ENCODE results near the gene BRD9.
"Not testable (repeated sequence)": the region's sequence is repeated elsewhere in the genome, so short reads cannot be mapped to it uniquely, and the experiment has no call there.

The BRD9 gene

DNA sequence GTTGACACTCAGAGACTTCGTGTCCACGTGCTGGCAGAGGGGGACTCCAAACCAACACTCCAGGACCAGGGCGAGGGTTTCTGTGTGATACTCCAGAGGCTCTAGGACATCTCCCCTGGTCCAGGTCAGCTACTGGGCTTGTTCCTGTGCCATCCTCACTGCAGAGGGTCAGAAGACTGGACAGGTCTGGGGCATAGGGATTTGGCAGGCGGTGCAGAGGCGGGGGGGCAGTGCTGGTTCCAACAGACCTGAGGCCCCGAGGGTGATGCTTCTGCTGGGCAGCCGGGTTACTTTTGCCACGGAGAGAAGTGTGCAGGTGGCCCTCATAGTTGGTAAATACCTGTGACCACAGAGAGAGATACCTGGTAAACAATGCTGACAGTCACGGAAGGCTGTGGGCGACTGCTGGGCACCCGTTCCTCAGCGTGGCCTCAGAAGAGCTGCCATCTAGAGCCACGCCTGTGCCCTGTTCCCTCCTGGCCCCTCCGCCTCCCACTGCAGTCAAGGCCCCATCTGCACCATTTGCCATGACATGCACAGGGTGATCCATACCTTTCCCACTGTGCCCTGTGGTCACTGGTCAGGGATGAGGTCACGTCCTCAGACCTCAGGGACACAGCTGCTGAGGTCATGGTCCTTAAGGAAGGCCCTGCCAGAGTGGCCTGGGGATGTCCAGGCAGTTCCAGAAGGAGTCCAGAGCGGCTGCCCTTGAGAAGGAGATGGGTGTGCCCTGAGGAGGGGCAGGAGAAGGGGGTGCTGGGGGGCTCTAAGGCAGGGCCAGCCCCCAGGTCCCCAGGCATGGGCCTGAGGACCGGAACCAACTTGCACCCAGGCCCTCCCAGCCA is 30.1 kb upstream of the BRD9 start:
- DNase-seq = no peak

DNA sequence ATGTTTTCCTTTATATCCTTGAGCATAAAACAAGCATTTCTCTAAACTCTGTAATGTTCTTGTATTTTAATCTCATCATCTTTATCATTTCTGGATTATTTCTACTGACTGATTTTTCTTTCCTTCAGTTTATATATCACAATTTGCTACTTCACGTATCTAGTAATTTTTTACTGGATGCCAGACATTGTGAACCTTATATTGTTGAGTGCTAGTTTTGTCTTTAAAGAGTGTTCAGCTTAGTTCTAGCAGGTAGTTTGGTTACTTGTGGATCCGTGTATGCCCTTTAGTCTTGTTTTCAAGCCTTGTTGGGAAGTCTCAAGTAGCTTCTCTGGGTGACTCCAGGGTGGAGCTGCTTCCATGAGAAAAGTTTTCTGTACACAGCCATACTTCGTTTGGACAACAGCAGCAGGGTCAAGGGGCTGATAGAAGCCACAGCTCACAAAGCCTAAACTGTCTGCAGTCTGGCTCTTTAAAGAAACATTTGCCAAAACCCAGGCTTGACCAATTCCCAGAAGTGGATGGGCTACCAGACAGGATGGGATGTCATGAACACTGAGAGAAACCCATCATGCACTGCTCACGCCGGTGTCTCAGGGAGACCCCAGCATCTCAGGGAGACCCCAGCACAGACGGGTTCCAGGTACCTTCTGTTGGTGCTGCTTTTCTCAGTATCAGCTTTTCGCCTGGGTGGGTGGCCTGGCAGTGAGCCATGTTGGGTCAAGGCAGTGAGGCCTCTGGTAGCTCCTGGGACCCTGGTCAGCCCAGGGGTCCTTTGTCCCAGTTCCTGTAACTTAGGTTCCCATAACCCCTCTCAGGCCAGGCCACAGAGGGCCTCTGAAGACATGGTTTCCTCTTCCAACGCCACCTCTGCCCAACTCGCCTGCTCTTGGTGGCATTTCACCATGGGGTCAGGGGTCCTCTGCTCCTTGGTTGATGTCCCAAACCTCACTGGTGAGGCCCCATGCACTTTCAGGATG is 29.1 kb upstream of the BRD9 start:
- no peak for DNase-seq

DNA sequence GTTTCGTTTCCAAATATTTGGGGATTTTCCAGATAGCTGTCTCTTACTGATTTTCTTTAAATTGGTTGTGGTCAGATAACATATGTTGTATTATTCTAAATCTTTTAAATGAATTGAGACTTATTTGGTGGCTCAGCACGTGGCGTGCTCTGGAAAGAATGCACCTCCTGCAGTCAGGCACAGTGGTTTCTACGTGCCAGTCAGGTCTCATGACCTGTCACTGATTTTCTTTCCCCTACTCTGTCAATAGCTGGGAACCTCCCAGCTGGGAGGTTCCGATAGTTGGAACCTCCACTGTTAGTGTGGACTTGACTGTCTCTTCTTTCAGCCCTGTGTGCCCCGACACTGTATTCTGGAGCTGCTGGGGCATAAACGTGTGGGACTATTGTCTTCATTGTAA is 27.7 kb upstream of the BRD9 start:
- no peak for DNase-seq

DNA sequence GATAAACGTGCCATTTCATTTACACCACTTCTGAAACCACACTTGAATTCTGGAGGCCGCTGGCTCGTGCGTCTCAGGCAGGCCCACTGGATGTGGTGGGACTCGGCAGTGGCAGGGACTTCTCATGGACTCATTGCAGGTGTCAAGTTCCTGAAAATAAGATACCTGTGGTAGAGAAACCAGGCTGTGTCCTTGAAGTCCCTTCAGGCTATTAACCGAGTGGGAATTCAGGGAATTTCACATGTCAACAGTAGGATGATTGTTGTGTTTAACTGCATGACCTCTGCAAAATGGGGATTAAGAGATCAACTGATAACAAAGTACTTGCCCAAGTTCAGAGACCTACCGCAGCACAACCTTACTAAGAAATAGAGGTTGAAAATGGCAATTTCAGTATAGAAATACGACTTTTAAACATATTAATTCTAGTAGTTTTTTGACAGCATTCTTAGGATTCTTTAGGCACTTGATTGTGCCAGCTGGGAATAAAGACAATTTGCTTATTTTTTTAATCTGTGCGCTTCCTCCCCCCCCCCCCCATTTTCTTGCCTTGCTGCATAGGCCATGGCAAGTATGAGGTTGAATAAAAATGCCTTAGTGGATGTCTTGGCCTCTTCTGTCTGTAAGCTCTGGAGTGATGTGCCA is 26.9 kb upstream of the BRD9 start:
- no peak for DNase-seq

DNA sequence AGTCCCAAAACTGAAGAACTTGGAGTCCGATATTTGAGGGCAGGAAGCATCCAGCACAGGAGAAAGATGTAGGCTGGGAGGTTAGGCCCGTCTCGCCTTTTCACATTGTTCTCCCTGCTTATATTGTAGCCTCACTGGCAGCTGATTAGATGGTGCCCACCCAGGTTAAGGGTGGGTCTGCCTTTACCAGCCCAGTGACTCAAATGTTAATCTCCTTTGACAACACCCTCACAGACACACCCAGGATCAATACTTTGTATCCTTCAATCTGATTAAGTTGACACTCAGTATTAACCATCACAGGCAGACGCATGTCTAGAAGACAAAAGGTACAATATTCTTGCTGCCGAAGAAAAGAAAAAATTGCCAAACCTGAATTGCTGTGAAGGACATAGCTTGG is 26.1 kb upstream of the BRD9 start:
- not testable (repeated sequence) for DNase-seq

DNA sequence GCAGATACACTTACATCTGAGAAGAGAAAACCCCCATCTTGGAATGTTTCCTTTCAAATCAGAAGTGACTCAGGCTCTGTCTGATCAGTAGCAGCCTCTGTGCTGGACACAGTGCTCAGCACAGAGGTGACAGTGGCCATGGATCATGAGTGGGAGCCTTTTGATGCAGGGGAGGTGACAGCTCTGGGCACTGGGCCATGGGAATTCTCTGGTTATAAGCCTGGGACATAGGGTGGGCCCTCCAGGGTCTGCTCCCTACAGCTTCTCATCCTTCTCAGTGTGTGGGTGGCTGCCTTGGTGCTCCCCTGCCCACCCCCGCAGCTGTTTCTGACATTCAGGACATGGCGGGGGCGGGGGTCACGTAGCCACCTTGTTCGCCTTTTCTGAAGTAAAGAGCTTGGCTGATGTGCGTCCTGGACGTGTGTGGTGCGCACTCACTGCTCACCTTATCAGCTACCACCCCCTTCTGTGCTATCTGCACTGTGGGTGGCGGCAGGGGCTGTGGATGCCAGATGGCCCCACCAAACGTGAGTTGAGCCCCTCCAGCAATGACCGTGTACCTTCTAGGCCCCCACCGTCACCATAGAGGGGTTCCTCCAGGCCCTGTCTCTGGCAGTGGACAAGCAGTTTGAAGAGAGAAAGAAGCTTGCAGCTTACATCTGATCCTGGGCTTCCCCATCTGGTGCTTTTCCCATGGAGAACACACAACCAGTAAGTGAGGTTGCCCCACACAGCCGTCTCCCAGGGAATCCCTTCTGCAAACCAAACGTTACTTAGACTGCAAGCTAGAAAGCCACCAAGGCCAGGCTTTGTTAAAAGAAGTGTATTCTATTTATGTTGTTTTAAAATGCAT is 24.1 kb upstream of the BRD9 start:
- DNase-seq = no peak

DNA sequence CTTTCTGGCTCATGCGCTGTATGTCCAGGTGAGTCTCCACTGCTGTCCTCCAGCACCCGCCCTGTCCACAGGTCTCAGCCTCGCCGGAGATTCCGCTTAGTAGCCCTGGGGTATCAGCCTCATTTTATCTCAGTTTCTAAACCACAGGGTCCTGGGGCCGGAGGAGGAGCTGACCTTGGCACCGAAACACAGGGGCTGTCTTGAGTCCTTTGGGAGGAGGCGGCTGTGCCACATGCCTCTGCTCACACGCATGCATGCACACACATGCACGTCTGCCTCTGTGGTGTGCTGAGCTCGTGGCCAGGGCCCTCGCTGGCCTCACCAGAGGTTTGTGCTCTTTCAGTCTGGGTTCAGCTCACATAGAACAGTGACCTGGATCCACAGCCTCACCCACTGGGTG is 23.3 kb upstream of the BRD9 start:
- DNase-seq = no peak

DNA sequence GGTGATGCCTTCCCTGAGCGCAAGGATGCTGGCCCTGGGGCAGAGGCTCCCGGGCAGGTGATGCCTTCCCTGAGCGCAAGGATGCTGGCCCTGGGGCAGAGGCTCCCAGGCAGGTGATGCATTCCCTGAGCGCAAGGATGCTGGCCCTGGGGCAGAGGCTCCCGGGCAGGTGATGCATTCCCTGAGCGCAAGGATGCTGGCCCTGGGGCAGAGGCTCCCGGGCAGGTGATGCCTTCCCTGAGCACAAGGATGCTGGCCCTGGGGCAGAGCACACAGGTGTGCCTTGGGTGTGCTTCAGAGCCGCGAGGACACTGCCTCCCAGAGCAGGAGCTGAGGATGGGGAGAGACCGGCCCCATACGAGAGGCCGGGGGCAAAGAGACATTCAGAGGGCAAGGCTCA is 22.7 kb upstream of the BRD9 start:
- DNase-seq = not testable (repeated sequence)

DNA sequence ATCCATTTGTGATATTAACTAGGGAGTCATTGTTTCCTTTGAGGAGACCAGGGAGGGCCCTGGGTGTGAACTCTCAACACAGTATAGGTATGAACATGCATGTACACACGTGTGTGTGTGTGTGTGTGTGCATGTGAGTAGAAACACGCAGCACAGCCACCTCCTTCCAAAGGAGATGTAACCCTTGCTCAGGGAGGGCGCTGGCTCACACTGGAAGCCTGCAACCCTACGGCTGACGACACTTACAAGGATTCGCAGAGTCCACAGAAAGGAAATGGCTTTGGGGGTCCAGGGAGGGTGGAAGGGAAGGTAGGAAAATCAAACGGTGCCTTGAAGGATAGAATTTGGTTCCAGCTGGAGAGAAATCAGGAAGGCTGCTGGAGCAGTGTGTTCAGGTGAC is 22.0 kb upstream of the BRD9 start:
- DNase-seq = no peak

DNA sequence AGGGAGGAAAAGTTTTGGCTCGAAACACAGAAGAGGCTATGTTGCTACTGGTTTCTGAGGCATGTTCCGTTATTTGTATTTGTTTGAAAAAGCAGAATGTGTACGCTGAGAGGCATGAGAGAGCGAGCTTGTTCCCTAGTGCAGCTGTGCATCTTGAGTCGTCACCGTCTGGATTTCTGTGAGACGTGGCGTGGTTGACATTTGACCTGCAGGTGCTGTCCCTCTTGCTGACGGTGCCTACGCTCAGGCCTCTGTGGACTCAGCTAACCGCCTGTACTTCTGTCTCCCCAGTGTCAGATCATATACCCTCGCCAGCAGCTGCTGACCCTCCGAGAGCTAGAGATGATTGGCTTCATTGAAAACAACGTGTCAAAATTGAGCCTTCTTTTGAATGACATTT is 21.6 kb upstream of the BRD9 start:
- DNase-seq = no peak

DNA sequence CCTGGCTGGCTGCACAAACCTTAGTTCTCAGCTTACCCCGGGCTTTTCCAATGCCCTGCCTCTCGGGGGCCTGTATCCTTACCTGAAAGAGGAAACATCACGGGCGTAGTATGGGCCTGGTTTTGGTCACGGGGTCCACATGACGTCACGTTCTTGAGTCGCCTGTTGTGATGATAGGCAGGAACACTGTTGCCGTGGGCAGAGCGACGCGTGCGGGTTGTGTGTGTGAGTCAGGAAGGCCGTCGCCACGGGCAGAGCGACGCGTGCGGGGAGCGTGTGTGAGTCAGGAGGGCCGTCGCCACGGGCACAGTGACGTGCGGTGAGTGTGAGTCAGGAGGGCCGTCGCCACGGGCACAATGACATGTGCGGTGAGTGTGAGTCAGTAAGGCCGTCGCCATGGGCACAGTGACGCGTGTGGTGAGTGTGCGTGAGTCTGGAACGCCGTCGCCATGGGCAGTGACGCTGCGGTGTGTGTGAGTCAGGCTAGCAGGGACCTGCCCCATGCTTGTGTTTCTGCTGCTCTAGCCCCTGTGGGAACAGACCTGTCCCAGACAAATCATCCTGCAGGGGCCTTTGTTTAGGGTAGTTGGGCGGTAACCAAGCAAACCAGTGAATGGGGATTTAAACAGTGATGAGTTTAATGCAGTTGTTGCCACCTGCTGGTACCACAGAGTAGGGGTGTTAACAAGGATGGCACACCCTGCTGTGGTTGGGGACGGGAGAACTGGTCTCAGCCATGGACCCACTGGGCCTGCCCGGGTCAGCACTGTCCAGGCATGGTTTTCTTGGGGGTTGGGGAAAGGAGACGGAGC is 19.9 kb upstream of the BRD9 start:
- DNase-seq = no peak

DNA sequence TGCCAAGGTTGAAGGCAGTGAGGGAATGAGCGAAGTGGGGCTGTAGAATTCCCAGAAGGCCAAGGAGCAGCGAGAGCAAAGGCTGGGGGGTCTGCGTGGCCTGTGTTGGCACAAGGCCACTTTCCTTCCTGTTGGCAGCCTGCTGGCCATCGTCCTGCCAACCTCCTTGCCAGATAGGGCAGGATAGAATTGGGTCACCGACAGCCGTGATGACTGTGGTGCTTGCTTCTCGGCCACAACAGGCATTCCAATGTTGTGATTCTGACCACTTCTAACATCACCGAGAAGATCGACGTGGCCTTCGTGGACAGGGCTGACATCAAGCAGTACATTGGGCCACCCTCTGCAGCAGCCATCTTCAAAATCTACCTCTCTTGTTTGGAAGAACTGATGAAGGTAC is 19.0 kb upstream of the BRD9 start:
- no peak for DNase-seq

DNA sequence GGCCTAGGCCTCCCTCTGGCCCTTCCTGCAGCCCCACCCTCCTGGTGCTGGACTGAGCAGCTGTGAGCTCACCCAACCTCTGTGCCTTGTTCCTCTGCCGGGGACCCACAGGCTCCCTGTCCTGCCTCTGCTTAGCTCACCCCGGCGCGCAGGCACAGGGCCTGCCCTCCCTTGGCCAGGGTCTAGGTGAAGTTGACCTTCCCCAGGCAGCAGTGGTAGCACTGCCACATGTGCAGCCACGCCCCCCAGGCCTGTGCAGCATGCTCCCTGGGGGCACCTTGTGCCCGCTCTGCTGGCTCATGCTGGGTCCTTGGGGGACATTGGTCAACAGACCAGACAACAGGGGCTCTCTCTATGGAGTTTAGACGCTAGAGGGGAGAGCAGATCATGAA is 18.2 kb upstream of the BRD9 start:
- no peak for DNase-seq

DNA sequence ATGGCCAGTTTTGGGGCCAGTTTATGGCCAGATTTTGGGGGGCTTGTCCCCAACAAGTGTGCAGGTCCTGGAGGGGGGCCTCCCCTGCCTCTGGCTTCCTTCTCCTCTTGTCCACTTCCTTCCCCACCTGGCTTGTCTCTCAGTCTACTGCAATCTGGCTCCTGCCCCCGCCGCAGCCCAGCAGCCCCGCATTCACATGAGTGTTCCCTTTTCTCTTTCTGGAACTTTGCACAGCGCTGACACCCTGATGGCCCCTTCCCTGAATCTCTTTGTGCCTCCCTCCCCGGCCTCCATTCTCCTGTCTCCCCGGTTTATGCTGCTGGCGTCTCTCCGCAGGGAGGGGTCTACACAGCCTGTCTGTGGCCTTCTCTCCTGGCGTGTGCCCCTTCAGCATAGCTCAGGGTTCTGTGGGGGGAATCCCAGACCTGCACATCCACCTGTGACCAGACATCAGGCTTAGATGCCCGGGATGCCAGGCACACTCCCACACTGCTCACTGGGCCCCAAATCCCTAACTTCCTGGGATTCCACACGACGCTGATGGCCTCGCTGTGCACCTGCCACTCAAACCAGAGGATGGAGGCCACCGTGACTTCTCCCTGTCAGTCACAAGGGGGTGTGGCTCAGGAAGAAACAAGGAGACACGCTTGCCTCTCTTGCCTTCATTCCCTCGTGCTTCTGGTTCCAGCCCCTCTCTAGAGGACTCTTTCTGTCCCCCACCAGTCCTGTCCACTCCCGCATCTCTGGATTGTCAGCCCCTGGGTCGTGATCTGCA is 17.6 kb upstream of the BRD9 start:
- no peak for DNase-seq

DNA sequence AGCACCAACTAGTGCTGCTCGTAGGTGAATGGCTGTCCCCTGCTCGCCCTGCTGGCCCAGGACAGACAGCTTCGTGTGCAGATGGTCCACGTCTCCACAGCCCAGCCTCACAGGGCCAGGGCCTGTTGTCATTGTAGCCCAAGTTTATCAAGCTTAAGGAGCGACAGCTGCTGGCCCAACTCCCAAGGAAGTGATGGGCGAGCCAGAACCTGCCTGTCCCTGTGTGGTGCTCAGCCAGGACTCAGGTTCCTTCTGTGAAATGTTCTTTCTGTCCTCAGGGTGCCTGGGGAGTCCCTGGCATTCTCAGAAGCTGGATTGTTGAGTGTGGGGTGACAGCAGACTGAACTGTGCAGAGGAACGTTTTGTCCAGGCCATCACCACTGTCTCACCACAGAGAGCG is 16.5 kb upstream of the BRD9 start:
- DNase-seq = no peak

DNA sequence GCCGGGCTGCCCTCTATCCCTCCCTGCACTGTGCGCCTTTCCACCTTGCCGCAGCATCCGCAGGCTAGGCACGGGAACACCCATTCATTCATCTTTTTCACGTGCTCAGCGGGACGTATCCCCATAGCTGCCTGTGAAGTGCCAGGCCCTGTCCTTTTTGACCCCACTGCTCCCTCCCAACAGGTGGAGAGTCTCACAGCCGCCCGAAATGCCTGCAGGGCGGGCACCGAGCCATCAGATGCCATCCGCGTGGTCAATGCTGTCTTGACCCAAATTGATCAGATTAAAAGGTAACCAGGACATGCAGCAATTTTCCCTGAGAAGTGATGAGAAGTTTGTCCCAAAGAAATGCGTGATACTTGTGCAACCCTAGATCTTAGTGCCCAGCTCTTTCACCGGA is 15.6 kb upstream of the BRD9 start:
- no peak for DNase-seq

DNA sequence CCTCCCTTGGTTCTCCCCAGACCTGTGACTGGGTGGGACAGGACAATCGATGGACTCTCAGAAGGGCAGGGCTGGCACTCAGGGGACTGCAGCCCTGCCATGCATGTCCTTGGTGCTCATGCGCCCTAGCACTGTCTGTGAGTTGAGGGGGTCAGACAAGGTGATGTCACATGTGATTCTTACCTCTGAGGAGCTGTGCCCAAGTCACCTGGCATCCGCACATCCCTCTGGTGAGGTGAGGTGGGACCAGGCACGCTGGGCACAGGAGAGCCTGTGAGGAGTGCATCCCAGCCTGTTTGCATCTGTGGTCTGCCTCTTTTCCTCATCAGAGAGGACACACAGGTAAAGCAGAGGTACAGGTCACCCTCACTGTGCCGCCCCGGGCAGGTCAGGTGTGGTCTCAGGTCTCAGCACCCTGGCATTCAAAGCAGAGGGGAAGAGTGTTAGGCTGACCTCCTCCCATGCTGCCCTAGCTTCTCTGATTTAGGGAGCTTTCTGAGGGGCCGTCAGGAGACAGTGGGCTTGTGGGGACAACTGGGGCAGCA is 14.8 kb upstream of the BRD9 start:
- no peak for DNase-seq

DNA sequence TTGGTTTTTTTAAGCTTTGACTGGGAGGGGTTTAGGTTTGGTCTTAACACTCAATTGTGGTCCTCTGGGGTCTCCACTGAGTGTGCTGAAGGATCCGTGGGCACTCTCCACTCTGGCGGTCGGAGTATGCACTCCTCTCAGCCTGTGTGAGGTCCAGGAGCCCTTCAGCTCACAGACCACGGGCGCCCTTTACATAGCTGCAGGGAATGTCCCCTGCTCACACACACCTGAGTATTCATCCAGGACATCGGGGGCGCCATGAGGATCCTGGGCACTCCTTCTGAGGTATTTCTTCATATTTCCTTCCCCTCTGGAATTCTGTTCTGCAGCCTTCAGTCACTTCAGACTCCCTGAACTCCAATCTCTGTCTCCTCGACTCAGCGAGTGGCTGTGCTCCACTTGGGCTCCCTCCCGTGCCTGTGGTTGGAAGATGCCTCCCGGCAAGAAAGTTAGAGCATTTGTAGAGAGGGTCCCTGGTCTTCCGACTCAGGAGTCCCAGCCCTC is 12.6 kb upstream of the BRD9 start:
- DNase-seq = no peak

DNA sequence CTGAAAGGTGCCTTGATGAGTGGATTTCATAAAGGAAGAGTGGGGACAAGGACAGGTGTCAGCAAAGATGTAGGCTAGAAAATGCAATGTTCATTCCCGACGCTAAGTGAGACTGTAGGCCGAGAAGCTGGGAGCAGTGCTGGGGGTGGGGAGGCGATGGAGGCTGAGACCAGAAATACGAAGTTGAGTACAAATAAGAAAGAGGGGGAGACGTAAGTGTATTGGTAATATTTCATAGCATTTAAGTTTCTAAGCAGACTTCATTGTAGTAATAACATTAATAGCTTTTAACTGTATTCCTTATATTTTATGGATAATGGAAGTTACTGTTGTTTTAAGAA is 11.1 kb upstream of the BRD9 start:
- no peak for DNase-seq

DNA sequence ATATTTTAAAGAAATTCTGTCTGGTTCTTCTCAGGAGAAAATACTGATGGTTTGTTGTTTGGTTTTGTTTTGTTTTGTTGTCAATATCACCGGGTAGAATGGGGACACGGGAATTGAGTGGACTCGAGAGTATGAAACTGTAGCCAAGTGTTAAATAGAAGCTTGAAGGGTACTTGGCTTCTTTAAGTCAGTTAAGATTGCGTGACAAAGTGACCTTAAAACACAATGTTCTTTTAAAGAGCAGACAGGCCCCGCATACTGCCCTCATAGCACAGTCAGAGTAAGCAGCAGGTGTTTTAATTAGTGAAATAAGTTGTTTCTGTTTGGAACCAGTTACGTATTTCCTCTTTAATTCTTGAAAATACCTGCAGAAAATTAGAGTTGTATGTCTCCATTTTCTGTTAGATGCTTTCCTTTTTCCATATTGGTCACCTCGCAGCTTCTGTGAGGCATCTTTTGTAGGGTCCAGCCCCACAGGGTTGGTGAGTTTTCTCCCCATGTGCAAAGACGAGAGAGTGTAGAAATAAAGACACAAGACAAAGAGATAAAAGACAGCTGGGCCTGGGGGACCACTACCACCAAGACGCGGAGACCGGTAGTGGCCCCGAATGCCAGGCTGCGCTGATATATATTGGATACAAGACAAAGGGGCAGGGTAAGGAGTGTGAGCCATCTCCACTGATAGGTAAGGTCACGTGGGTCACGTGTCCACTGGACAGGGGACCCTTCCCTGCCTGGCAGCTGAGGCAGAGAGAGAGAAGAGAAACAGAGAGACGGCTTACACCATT is 9.7 kb upstream of the BRD9 start:
- DNase-seq = no peak
